Muscle layer of duodenum (tissue), 2 donors: ENCODE data around the gene ACTMAP.
A peak's percentile ranks its signal among the peaks of the same experiment; 100 is the strongest.

Experiments
- H3K27ac ChIP-seq: one replicate; pipeline ENCODE4 v1.7.0; 2013; ENCODE audit warnings: mild to moderate bottlenecking, low read length
- H3K27me3 ChIP-seq: one replicate; pipeline ENCODE4 v1.7.0; 2013; ENCODE audit warnings: low read depth, mild to moderate bottlenecking, control low read depth, low read length
- H3K36me3 ChIP-seq, 2 donors: one replicate each; pipeline ENCODE4 v1.7.0; 2013; ENCODE audit warnings: low read length in 2 of 2, control low read depth in 1 of 2, mild to moderate bottlenecking in 1 of 2; ENCODE audit not compliant: insufficient read depth in 2 of 2, control insufficient read depth in 1 of 2
- H3K4me1 ChIP-seq, 2 donors: one replicate each; pipeline ENCODE4 v1.7.0; 2013; ENCODE audit warnings: low read length in 2 of 2, mild to moderate bottlenecking in 2 of 2, control low read depth in 1 of 2, moderate library complexity in 1 of 2; ENCODE audit not compliant: insufficient read depth in 2 of 2, control insufficient read depth in 1 of 2
- H3K4me3 ChIP-seq, 2 donors: one replicate each; pipeline ENCODE4 v1.7.0; 2013; ENCODE audit warnings: low read length in 2 of 2, low read depth in 1 of 2, mild to moderate bottlenecking in 1 of 2
- H3K9me3 ChIP-seq, 2 donors: one replicate each; pipeline ENCODE4 v1.7.0; 2013; ENCODE audit warnings: low read length in 2 of 2, control low read depth in 1 of 2, mild to moderate bottlenecking in 1 of 2; ENCODE audit not compliant: control insufficient read depth in 1 of 2
- donor health status: healthy.

ACTMAP gene

GRCh38 chr19:40750058-40750873 lies at the start of gene ACTMAP:
TSS of gene ACTMAP (minus strand) at chr19:40750477. CDS start at chr19:40749803, 674 bp downstream.
- Histone ChIP-seq H3K4me3 (peak within 1 kb of the TSS; percentile 68 to 100), H3K27me3 (no peaks in the 10 kb centered on the region), H3K36me3 (peaks cover 0 to 4% of the 10 kb centered on the region in 2 donors), H3K4me1 (peaks cover 8 to 36% of the 10 kb centered on the region in 2 donors), H3K27ac (peak within 1 kb of the TSS; percentile 100), H3K9me3 (no peaks in the 10 kb centered on the region)

- Histone ChIP-seq H3K4me1 (peaks cover 29 to 57% of the 10 kb centered on the region in 2 donors), H3K36me3 (peaks cover 0 to 8% of the 10 kb centered on the region in 2 donors), H3K4me3 (peak overlapping the region; percentile 76), H3K27ac (peak overlapping the region; percentile 45), H3K9me3 (no peaks in the 10 kb centered on the region), H3K27me3 (no peaks in the 10 kb centered on the region)
These were observed 49.5 kb upstream of the ACTMAP start for GRCh38 chr19:40799558-40800338.

DNA sequence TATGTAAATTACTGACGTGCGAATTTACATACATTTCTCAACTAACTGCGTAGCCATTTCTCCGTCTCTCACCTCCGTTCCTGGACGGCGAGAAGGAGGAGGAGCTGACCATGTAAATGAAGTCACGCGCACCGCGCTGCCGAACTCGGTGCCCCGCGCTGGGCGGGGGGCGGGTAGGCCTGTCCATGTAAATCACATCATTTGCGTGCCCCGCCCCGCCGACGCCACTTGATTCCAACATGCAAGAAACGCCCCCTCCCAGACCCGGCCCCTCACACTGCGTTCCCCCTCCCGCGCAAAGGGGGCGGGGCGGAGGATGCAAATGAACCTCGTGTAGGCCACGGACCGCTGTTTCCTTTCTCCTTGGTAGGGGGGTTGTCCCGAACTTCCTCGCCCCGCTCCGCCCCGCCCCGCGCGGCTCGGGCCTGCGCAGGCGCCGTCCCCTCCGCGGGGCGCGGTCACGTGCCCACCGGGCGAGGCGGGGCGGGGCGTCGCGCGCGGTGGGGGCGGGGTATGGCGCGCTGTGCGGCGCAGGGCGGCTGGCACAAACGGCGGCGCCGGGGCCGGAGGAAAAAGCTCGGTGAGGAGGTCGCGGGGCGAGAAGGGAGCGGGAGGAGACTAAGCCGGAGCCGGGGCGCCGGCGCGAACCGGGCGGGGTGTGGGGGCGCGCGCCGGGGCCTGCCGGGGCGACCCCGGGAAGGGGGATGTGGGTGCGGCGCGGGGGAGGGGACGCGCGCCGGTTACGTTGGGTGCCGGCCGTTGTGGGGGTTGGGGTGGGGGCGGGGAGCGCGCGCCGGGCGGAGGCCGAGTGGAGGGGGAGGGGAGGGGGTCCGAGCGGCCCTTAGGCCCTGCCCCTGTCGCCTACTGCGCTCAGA lies 48.6 kb upstream of the ACTMAP start, which contains the start of gene EGLN2:
Gene EGLN2 (plus strand): TSS at position 509 of the 875 bp plus-strand sequence. CDS start 1,382 bp downstream, outside the sequence.
- Histone ChIP-seq H3K4me1 (peaks cover 21 to 49% of the 10 kb centered on the region in 2 donors), H3K27me3 (no peaks in the 10 kb centered on the region), H3K9me3 (no peaks in the 10 kb centered on the region), H3K4me3 (peak within 1 kb of the TSS; percentile 76), H3K27ac (peak within 1 kb of the TSS; percentile 91), H3K36me3 (peaks cover 0 to 8% of the 10 kb centered on the region in 2 donors)

DNA sequence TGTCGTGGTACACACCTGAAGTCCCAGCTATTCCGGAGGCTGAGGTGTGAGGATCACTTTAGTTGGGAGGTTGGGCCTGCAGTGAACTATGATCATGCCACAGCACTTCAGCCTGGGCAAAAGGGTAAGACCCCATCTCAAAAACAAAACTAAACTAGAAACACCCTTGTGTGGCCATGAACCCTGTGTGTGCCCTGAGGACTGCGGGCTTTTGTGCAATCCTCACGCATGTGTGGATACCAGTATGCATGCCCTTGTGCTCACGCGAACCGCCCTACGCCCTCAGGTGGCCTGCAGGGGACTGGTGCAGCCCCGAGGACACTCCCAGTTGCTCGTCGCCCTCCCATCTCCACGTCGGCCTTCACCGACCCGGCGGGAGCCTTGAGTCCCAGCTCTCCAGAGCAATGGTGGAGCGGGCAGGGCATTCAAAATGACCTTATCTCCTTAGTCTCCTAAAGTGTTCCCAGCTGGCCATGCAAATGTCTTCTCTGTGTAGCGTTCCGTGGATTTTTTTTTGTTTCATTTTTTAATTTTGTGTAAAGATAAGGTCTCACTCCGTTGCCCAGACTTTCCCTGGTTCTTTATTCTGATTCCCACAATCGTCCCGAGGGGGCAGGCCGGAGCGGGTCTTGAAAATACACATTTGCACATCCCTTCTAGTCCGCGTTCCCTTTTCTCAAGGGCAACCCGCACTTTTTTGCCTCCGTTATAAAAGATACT lies 47.8 kb upstream of the ACTMAP start:
- Histone ChIP-seq H3K36me3 (peaks cover 0 to 8% of the 10 kb centered on the region in 2 donors), H3K4me3 (peak overlapping the region; percentile 63 to 72), H3K27ac (peak overlapping the region; percentile 91), H3K9me3 (no peaks in the 10 kb centered on the region), H3K4me1 (peaks cover 13 to 41% of the 10 kb centered on the region in 2 donors), H3K27me3 (no peaks in the 10 kb centered on the region)

GRCh38 chr19:40797166-40797962 lies 47.1 kb upstream of the ACTMAP start:
- Histone ChIP-seq H3K4me3 (peak overlapping the region in 1 of 2 donors; percentile 63), H3K27ac (no peak overlapping the region)

DNA sequence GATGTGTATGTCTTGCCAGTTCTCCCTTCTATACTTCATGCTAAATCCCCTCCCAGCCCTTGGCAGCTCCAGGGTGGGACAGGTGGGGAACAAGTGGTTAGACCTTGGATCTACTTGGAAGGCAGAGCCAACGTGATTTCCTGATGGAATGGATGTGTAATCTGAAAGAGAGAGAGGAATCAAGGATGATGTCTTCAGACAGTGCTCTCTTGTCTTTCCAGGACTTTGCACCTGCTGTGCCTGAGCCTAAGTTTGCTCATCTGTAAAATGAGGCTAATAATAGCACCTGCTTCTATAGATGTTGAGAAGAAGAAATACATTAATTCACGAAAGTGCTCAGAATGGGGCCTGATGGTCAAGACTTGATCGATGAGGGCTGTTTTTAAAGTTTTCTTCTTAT lies 41.7 kb upstream of the ACTMAP start:
- Histone ChIP-seq H3K4me1 (no peaks in the 10 kb centered on the region), H3K4me3 (no peak overlapping the region), H3K27ac (no peak overlapping the region), H3K36me3 (peaks cover 6 to 32% of the 10 kb centered on the region in 2 donors), H3K9me3 (no peaks in the 10 kb centered on the region), H3K27me3 (no peaks in the 10 kb centered on the region)

More at GRCh38 chr19:40797166-40797962, 47.1 kb upstream of the ACTMAP start:
- Histone ChIP-seq H3K4me1 (peaks cover 6 to 34% of the 10 kb centered on the region in 2 donors), H3K9me3 (no peaks in the 10 kb centered on the region), H3K36me3 (peaks cover 0 to 9% of the 10 kb centered on the region in 2 donors), H3K27me3 (no peaks in the 10 kb centered on the region)

DNA sequence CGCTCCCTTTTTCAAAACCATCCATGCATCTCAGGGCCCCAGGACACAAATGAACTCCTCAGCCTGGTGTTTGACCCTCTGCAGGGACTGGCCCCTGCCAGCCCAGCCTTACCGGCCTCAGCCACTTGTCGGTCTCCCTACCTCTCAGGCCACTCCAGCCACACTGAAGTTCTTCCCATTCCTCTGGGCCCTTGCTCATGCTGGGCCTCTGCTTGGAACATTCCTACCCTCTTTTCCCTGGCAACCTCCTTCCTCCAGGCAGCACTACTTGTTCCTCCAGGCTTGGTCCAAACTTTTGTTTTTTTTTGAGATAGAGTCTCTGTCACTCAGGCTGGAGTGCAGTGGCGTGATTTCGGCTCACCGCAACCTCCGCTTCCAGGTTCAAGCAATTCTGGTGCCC lies 41.1 kb upstream of the ACTMAP start:
- H3K4me1 ChIP-seq = no peaks in the 10 kb centered on the region
- no peak overlapping the region for H3K4me3 ChIP-seq
- no peaks in the 10 kb centered on the region for H3K9me3 ChIP-seq
- no peak overlapping the region for H3K27ac ChIP-seq
- no peaks in the 10 kb centered on the region for H3K27me3 ChIP-seq
- H3K36me3 ChIP-seq = peaks cover 6 to 38% of the 10 kb centered on the region in 2 donors

DNA sequence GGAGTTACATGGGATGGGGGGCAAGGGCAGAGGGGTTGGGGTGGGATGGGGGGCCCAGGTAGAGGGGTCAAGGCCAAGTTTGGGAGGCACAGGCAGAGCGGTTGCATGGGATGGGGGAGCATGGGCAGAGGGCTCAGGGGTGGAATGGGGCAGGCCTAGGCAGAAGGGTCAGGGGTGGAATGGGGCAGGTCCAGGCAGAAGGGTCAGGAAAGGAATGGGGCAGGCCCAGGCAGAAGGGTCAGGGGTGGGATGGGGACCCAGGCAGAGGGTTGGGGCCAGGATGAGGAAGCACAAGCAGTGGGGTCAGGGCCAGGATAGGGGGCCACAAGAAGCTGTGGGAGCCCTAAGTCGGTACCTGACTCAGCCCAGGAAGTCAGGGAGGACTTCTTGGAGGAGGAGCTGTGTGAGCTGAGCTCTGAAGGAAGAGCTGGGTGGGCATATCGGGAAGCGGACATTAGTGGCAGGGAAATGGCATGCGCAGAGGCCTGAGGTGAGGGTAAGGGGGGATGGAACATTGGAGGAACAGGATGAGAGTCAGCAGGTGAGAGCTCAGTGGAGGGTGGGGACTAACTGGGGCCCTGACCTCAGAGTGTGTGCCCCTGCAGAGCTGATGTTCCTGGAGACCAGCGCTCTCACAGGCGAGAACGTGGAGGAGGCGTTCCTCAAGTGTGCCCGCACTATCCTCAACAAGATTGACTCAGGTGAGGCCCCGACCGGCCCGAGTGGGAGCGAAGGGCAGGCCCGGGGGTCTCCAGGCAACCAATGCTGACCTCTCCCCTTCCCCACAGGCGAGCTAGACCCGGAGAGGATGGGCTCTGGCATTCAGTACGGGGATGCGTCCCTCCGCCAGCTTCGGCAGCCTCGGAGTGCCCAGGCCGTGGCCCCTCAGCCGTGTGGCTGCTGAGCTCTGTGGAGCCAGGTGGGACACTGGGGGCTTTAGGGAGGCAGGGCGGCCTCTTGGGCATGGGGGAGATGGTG lies 36.1 kb upstream of the ACTMAP start:
- Histone ChIP-seq H3K36me3 (peaks cover 6 to 28% of the 10 kb centered on the region in 2 donors), H3K4me1 (no peaks in the 10 kb centered on the region), H3K27ac (no peak overlapping the region), H3K9me3 (no peaks in the 10 kb centered on the region), H3K27me3 (no peaks in the 10 kb centered on the region), H3K4me3 (no peak overlapping the region)

DNA sequence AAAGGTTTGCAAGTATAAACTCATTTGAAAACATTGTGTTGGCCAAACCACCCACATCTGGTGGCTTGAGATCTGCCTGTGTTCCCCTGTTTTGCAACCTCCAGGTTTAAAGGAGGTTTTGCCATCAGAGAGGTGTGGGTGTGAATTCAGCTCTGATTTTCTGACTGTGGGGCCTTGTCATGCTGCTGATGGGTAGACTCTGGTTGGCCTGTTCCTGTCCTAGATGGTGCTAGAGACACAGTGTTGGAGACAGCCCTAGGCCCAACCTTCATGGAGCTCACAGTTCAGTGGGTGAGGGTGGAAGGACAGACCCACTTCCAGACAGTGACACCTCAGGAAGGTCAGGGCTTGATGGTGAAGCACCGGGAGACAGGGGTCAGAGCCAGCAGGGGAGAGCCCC lies 35.2 kb upstream of the ACTMAP start:
- H3K4me3 ChIP-seq = no peak overlapping the region

More for the DNA sequence above, 35.2 kb upstream of the ACTMAP start:
- H3K9me3 ChIP-seq = no peaks in the 10 kb centered on the region
- H3K36me3 ChIP-seq = peaks cover 6 to 26% of the 10 kb centered on the region in 2 donors
- no peak overlapping the region for H3K27ac ChIP-seq
- H3K27me3 ChIP-seq = no peaks in the 10 kb centered on the region
- H3K4me1 ChIP-seq = no peaks in the 10 kb centered on the region
